Fibroblast of mammary gland (primary cell): Measurements from ENCODE around the gene FLOT2.
"Not testable (repeated sequence)": the region's sequence is repeated elsewhere in the genome, so short reads cannot be mapped to it uniquely, and the experiment has no call there.

ENCODE experiments used
- DNase-seq: peaks from one replicate; pipeline ENCODE4 v3.0.0-alpha.2; 2010; ENCODE audit warnings: low read depth
- H3K4me3 ChIP-seq: 2 replicates; pipeline ENCODE4 v1.5.1; 2011; ENCODE audit warnings: low read depth, mild to moderate bottlenecking, low read length, moderate library complexity; ENCODE audit not compliant: control insufficient read depth
- CTCF ChIP-seq: conservative IDR thresholded peaks from 2 replicates; pipeline ENCODE4 v1.5.1; 2011; ENCODE audit warnings: low read depth, low read length, inconsistent platforms; ENCODE audit not compliant: control insufficient read depth, insufficient read depth

Gene FLOT2

DNA sequence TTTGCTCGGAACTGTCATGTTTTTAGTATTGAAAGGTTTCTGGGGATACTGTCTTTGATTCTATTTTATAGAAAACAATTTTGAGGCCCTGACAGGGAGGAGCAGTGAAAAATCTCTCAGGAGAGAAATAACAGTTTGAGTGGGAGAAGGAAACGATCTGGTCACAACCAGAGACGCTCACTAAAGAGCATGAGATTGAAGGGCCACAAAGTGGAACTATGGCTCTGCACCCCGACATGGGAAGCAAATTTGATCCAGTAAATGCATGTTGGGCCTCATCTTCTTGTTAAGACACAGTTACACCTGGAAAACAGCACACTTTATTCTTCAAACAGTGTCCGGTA lies 42.2 kb downstream of the FLOT2 start:
- TF ChIP-seq CTCF, result no peak
- H3K4me3 ChIP-seq, result peak overlapping the region; percentile 96
- no peak for DNase-seq

DNA sequence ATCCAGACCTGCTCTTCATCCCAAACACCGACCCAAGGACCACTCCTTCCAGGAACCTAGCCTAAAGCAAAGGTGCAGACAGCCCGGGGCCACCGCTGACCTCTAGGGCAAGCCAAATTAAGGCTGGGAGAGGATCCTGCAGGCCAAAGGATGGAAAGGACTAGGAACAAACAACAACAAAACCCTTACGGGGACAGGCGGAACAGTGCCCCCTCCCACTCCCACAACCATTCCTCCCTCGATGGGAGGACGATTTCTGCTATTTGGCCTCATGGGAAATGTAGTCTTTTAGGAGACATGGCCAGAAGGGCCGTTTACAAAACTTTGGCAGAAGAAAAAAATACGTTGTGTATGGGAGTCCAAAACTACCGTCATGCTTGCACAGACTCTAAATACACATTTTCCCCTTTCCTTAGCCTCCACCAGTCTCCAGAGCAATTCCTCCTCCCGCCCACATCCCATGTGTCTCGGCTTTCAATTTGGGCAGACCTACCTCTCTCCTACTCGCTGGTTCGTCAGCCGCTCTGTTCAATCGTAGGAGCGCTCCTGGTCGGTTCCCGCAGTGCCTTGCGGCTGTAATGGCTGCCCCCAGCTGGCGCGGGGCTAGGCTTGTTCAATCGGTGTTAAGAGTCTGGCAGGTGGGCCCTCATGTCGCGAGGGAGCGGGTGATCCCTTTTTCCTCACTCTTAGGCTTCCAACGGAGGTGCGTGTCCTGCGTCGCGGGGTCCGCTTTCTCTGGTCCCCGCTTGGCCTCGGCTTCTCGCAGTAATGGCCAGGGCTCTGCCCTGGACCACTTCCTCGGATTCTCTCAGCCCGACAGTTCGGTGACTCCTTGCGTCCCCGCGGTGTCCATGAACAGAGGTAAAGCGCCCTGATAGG lies 42.8 kb downstream of the FLOT2 start, which contains the start of gene ERAL1:
Gene ERAL1 (plus strand): TSS at position 560 of the 879 bp plus-strand sequence. CDS start 19 bp downstream, at position 579.
- no peak for TF ChIP-seq CTCF
- DNase-seq, result peak; percentile 85
- H3K4me3 ChIP-seq, result peak within 1 kb of the TSS; percentile 96

DNA sequence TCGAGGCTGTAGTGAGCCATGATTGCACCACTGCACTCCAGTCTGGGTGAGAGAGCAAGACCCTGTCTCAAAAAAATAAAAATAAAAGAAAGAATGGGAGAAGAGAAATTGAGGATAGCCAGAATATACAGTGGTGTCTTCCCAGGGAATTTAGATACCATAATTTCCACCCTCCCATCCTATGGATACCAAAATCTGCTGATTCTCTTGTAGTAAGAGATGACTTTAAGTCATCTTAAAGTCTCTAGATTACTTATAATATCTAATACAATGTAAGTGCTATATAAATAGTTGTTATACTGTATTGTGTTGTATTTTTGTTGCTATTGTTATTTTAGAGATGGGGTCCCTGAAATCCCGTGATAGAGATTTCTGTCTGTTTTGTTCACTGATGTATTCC lies 44.2 kb downstream of the FLOT2 start:
- DNase-seq, result no peak
- TF ChIP-seq CTCF, result no peak
- H3K4me3 ChIP-seq, result no peak overlapping the region

- H3K4me3 ChIP-seq, result no peak overlapping the region
- no peak for TF ChIP-seq CTCF
- DNase-seq, result peak; percentile 8
Measured at GRCh38 chr17:28849281-28849680, 48.3 kb downstream of the FLOT2 start.

GRCh38 chr17:28848667-28849066 lies 48.9 kb downstream of the FLOT2 start:
- H3K4me3 ChIP-seq, result not testable (repeated sequence)
- peak; percentile 22 for DNase-seq
- TF ChIP-seq CTCF, result peak; percentile 33

GRCh38 chr17:28846699-28847098 lies 50.8 kb downstream of the FLOT2 start:
- not testable (repeated sequence) for DNase-seq, H3K4me3 ChIP-seq

GRCh38 chr17:28846231-28846630 lies 51.3 kb downstream of the FLOT2 start:
- no peak for TF ChIP-seq CTCF
- no peak overlapping the region for H3K4me3 ChIP-seq
- no peak for DNase-seq
